KMS-11 (cell line): ENCODE results near the gene NDUFV3.

Experiments used
- H2AFZ ChIP-seq: fragments of 200-600 bp; sonication (generic); 2 replicates; pipeline ENCODE4 v1.6.1; 2016; ENCODE audit warnings: antibody characterized with exemption, mixed run types, low read depth
- H3K27ac ChIP-seq: fragments of 200-600 bp; sonication (generic); 2 replicates; pipeline ENCODE4 v1.6.1; 2016; ENCODE audit warnings: mild to moderate bottlenecking, mixed run types
- H3K27me3 ChIP-seq: fragments of 200-600 bp; sonication (generic); 2 replicates; pipeline ENCODE4 v1.6.1; 2017; ENCODE audit warnings: mild to moderate bottlenecking, low read depth, mixed run types, moderate library complexity; ENCODE audit not compliant: insufficient read depth
- H3K36me3 ChIP-seq: fragments of 200-600 bp; sonication (generic); 2 replicates; pipeline ENCODE4 v1.6.1; 2017; ENCODE audit warnings: mild to moderate bottlenecking, mixed run types; ENCODE audit not compliant: insufficient read depth
- H3K4me1 ChIP-seq: fragments of 200-600 bp; sonication (generic); 2 replicates; pipeline ENCODE4 v1.6.1; 2016; ENCODE audit warnings: mild to moderate bottlenecking, low read depth, mixed run types; ENCODE audit not compliant: poor library complexity, severe bottlenecking
- H3K4me2 ChIP-seq: fragments of 200-600 bp; sonication (generic); 2 replicates; pipeline ENCODE4 v1.7.0; 2016; ENCODE audit warnings: mild to moderate bottlenecking, mixed run types
- H3K4me3 ChIP-seq: fragments of 200-600 bp; sonication (generic); IDR thresholded peaks from 2 replicates; pipeline ENCODE4 v1.6.1; 2017; ENCODE audit warnings: low read depth, low read length, mixed read lengths; ENCODE audit not compliant: insufficient read depth
- H3K79me2 ChIP-seq: fragments of 200-600 bp; sonication (generic); 2 replicates; pipeline ENCODE4 v1.6.1; 2016; ENCODE audit warnings: low read depth, mixed run types; ENCODE audit not compliant: insufficient read depth
- H3K9ac ChIP-seq: fragments of 200-600 bp; sonication (generic); 2 replicates; pipeline ENCODE4 v1.6.1; 2016; ENCODE audit warnings: mild to moderate bottlenecking, mixed run types
- H4K20me1 ChIP-seq: fragments of 200-600 bp; sonication (generic); 2 replicates; pipeline ENCODE4 v1.6.1; 2016; ENCODE audit warnings: mild to moderate bottlenecking, mixed run types; ENCODE audit not compliant: insufficient read depth
- TF ChIP-seq, protein P1 (sequence below): fragments of 200-600 bp; sonication (generic); conservative IDR thresholded peaks from 2 replicates; pipeline ENCODE4 v1.6.1; 2017; ENCODE audit warnings: low read depth, mild to moderate bottlenecking, antibody characterized with exemption, low read length, moderate library complexity, mixed read lengths

NDUFV3 gene

DNA sequence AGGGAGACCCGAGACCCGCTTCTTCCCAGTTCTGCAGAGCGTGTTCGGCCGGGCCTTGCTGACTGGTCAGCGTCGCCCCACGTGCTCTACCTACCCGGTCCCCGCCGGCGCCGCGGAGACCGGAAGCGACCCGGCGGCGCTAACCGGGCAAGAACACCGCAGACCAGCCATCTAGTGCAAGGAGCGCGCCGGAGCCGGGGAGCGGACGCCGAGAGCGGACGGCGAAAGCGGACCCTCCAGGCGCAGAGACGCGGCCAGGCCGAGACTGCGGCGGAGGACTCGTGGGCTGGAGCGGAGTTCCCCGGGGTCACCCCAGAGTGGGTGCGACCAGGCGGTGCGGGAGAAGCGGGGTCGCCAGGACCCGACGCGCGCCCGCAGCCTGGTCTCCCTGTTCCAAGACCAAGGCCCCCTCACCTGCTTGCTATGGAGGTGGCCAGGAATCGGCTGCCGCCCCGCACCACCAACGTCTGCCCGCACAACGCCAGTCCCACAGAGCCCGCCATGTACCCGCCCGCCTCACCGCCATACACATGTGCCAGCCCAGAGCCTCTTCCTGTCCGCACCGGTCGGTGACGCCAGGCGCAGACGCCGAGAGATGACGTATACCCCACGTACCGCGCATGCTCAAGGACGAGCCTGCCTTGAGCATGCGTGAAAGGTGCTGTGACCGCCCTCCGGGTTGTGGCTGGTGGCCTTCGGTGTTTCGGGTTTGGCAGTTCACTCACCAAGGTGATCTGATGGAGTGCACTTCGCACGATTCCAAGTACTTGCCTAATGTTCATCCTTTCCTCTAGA is 13.9 kb upstream of the NDUFV3 start, which contains the start of gene WDR4:
TSS of gene WDR4 (minus strand) at position 547 of the 795 bp plus-strand sequence. CDS start at position 503, 44 bp downstream.
- Histone ChIP-seq H3K79me2 (peaks cover 57% of the 10 kb centered on the region), H2AFZ (peak within 1 kb of the TSS; percentile 75), H3K36me3 (peaks cover 10% of the 10 kb centered on the region; the same call in 1 of the 2 replicates)

DNA sequence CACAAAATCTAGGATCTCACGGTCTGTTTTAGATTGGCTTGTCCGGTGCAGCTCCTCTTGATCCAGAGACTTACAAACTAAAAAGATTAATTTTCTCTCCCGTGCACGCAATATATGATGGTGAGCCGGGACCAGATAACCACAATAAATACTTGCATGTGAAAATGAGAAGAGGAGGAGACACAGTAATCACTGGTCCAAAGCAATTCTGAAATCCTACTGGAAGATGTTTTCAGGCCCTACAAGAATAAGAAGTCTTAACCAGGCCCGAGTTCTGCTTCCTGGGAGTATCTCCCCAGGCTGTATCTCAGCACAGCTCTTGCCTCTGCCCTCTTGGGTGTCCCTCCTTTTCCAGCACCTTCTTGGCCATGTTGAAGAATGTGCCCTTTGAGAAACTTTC is 12.8 kb upstream of the NDUFV3 start:
- peaks cover 10% of the 10 kb centered on the region; the same call in 1 of the 2 replicates for H3K36me3 ChIP-seq
- H3K4me2 ChIP-seq: peak overlapping the region; percentile 57
- peak overlapping the region; percentile 94; the same call in 1 of the 2 replicates for H3K27ac ChIP-seq
- peak overlapping the region; percentile 99; the same call in 1 of the 2 replicates for H3K9ac ChIP-seq
- no peak overlapping the region for H3K4me3 ChIP-seq
- TF ChIP-seq, protein P1, sequence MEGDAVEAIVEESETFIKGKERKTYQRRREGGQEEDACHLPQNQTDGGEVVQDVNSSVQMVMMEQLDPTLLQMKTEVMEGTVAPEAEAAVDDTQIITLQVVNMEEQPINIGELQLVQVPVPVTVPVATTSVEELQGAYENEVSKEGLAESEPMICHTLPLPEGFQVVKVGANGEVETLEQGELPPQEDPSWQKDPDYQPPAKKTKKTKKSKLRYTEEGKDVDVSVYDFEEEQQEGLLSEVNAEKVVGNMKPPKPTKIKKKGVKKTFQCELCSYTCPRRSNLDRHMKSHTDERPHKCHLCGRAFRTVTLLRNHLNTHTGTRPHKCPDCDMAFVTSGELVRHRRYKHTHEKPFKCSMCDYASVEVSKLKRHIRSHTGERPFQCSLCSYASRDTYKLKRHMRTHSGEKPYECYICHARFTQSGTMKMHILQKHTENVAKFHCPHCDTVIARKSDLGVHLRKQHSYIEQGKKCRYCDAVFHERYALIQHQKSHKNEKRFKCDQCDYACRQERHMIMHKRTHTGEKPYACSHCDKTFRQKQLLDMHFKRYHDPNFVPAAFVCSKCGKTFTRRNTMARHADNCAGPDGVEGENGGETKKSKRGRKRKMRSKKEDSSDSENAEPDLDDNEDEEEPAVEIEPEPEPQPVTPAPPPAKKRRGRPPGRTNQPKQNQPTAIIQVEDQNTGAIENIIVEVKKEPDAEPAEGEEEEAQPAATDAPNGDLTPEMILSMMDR: no peak
- peaks cover 12% of the 10 kb centered on the region for H3K4me1 ChIP-seq
- no peaks in the 10 kb centered on the region; the same call in 1 of the 2 replicates for H4K20me1 ChIP-seq
- H2AFZ ChIP-seq: peak overlapping the region; percentile 75; the same call in 1 of the 2 replicates
- H3K79me2 ChIP-seq: peaks cover 48% of the 10 kb centered on the region
- no peaks in the 10 kb centered on the region for H3K27me3 ChIP-seq

More for the DNA sequence above, 13.9 kb upstream of the NDUFV3 start, which contains the start of gene WDR4:
- Histone ChIP-seq H3K4me3 (no peak within 1 kb of the TSS), H3K27me3 (no peaks in the 10 kb centered on the region), H4K20me1 (no peaks in the 10 kb centered on the region; the same call in 1 of the 2 replicates), H3K9ac (peak within 1 kb of the TSS; percentile 99), H3K4me2 (peak within 1 kb of the TSS; percentile 82), H3K27ac (peak within 1 kb of the TSS; percentile 94), H3K4me1 (peaks cover 12% of the 10 kb centered on the region)
- TF ChIP-seq, protein P1: no peak

DNA sequence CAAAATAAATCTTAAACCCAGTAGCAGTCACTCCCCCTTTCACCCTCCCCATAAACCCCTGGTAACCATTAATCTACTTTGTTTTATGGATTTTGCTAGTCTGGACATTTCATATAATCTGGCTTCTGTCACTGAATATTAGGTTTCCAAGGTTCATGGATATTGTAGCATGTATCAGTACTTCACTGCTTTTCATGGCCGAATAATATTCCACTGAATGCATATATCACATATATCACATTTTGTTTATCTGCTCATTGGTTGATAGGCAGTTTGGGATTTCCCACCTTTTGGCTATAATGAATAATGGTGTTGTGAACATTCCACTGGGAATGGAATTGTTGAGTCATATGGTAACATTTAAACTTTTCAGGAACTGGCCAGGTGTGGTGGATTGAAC is 9.2 kb upstream of the NDUFV3 start:
- no peak overlapping the region for H3K27ac ChIP-seq
- peaks cover 12% of the 10 kb centered on the region; the same call in 1 of the 2 replicates for H3K79me2 ChIP-seq
- no peaks in the 10 kb centered on the region for H3K27me3 ChIP-seq
- H3K4me1 ChIP-seq: peaks cover 6% of the 10 kb centered on the region
- no peak overlapping the region for H3K4me2 ChIP-seq
- no peak overlapping the region for H2AFZ ChIP-seq
- no peaks in the 10 kb centered on the region for H4K20me1 ChIP-seq
- H3K4me3 ChIP-seq: no peak overlapping the region
- H3K9ac ChIP-seq: no peak overlapping the region
- TF ChIP-seq, protein P1: no peak
- no peaks in the 10 kb centered on the region for H3K36me3 ChIP-seq

DNA sequence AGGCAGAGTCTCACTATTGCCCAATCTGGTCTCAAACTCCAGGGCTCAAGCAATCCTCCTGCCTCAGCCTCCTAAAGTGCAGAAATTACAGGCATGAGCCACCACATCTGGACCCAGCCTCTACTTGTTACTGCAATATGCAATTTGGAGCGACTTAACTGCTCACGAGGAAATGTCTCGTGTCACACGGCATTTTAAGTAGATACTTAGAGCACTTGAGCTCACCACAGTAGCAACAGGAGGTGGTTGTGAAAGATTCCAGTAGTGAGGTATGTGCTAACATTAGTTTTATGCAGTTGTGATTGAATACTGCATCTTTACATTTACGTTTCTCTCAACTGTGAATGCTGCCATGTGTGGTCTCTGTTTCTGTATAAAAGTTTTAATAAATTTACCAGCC is 5.8 kb upstream of the NDUFV3 start:
- no peaks in the 10 kb centered on the region for H3K36me3 ChIP-seq
- TF ChIP-seq, protein P1: no peak

More for the DNA sequence above, 5.8 kb upstream of the NDUFV3 start:
- Histone ChIP-seq H4K20me1 (no peaks in the 10 kb centered on the region), H3K4me3 (no peak overlapping the region), H3K4me1 (no peaks in the 10 kb centered on the region), H3K4me2 (no peak overlapping the region), H3K27ac (no peak overlapping the region), H3K79me2 (no peaks in the 10 kb centered on the region), H3K27me3 (no peaks in the 10 kb centered on the region), H3K9ac (no peak overlapping the region), H2AFZ (no peak overlapping the region)
